Upper lobe of right lung (tissue), 1 donor: Measurements from ENCODE around the gene COL4A1. TPM values are rescaled to one million over a fixed set of nuclear protein-coding genes. Genes with fewer than 3 reads are reported as not detected.

Source experiments
- ATAC-seq: fragments of 200-7000 bp; cut with Tn5 transposase; one replicate; pipeline ENCODE4 v1.9.1; 2020; ENCODE audit warnings: mild to moderate bottlenecking, moderate library complexity
- DNase-seq: peaks from one replicate; pipeline ENCODE4 v3.0.0-alpha.2; 2020
- H3K27ac ChIP-seq: fragments of 200-600 bp; one replicate; pipeline ENCODE4 v1.8.0; 2022
- H3K27me3 ChIP-seq: fragments of 200-600 bp; one replicate; pipeline ENCODE4 v1.8.0; 2022; ENCODE audit warnings: mild to moderate bottlenecking
- H3K36me3 ChIP-seq: fragments of 200-600 bp; one replicate; pipeline ENCODE4 v1.8.0; 2022
- H3K4me1 ChIP-seq: fragments of 200-600 bp; one replicate; pipeline ENCODE4 v1.8.0; 2022
- H3K4me3 ChIP-seq: fragments of 200-600 bp; one replicate; pipeline ENCODE4 v1.8.0; 2022; ENCODE audit warnings: mild to moderate bottlenecking
- H3K9me3 ChIP-seq: fragments of 200-600 bp; one replicate; pipeline ENCODE4 v1.8.0; 2022
- intact Hi-C: fragments of 100-400 bp; cut with DNase I; formaldehyde crosslinking; loops from one replicate; pipeline ENCODE4 v1.11.0; 2022
- total RNA-seq: library from RNA; stranded (reverse); fragmentation: NEBNext Ultra II Directional; extraction: Animal tissue kit (Norgen Biotek cat#: 25700); gene quantifications from one replicate; pipeline ENCODE4 v1.2.1, GENCODE V29; 2021
- TF ChIP-seq, protein P1 (sequence below): fragments of 200-600 bp; IDR thresholded peaks from one replicate; pipeline ENCODE4 v1.8.0; 2022; ENCODE audit warnings: antibody characterized with exemption
- donor health status: DM: no; HTN: yes; CAD: no; lungs with severe emphysema.

COL4A1 gene
- total RNA-seq, 1 donor from 2014 or later = 242 TPM

DNA sequence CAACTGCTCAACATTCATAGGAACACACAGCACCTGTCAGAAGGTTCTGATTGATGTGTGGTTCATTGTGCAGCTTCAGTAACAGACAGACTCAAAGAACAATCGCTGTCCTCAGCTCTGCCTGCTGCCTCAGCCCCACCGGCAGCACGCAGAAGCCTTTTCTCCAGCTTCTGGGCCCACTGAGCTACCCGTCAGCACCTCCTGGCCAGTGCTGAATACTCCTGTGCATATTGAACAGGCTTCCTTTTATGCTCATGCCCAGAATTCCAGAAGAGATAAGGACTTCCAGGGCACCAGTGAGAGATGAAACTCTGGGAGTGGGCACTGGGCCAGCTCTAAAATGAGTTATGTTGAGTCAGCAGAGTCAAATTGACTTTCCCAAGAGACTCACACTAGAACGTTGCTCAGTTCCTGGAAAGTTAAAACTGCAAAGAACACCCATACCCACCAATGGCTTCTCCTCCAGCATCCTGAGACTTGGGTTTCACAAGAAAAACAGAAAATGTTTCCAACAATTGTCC lies 119.3 kb downstream of the COL4A1 start:
- no peak overlapping the region for H3K4me3 ChIP-seq
- ATAC-seq (peak; percentile 17), DNase-seq (peak; percentile 17)
- intact Hi-C loops = no loop called here
- TF ChIP-seq, protein P1, sequence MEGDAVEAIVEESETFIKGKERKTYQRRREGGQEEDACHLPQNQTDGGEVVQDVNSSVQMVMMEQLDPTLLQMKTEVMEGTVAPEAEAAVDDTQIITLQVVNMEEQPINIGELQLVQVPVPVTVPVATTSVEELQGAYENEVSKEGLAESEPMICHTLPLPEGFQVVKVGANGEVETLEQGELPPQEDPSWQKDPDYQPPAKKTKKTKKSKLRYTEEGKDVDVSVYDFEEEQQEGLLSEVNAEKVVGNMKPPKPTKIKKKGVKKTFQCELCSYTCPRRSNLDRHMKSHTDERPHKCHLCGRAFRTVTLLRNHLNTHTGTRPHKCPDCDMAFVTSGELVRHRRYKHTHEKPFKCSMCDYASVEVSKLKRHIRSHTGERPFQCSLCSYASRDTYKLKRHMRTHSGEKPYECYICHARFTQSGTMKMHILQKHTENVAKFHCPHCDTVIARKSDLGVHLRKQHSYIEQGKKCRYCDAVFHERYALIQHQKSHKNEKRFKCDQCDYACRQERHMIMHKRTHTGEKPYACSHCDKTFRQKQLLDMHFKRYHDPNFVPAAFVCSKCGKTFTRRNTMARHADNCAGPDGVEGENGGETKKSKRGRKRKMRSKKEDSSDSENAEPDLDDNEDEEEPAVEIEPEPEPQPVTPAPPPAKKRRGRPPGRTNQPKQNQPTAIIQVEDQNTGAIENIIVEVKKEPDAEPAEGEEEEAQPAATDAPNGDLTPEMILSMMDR = no peak
- H3K4me1 ChIP-seq = no peaks in the 10 kb centered on the region
- H3K36me3 ChIP-seq = peaks cover 54% of the 10 kb centered on the region
- no peak overlapping the region for H3K27ac ChIP-seq
- H3K9me3 ChIP-seq = no peaks in the 10 kb centered on the region
- H3K27me3 ChIP-seq = no peaks in the 10 kb centered on the region

DNA sequence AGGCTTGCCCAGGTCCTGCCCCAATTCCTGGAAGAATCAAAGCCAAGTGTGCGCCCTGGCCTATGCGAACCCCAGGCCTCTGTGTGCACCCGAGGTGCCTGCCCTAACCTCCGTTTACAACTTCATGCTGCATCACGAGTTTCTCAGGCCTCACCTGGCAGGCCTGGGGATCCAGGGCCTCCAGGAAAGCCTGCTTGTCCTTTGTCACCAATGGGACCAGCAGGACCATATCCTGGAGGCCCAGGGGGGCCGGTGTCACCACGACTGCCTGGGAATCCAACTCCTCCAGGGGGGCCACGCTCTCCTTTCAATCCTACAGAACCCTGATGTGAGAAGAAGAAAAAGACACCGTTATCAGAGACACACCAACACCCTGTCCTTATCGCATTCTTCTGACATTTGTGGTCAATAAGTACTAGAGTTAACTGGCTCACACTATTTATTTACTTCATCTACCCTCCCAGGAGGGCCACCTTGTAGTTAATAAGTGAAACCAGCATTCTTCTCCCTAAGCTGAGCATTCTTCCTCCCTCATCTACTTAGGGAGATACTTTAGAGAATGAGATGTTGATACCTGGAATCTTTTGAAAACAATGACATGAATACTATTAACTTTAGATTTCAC lies 120.6 kb downstream of the COL4A1 start:
- intact Hi-C loops = no loop called here
- TF ChIP-seq, protein P1 = no peak
- peak; percentile 46 for ATAC-seq
- H3K4me3 ChIP-seq = no peak overlapping the region
- no peaks in the 10 kb centered on the region for H3K27me3 ChIP-seq
- no peak overlapping the region for H3K27ac ChIP-seq
- H3K4me1 ChIP-seq = no peaks in the 10 kb centered on the region
- H3K9me3 ChIP-seq = no peaks in the 10 kb centered on the region
- peak; percentile 30 for DNase-seq
- H3K36me3 ChIP-seq = peaks cover 61% of the 10 kb centered on the region

DNA sequence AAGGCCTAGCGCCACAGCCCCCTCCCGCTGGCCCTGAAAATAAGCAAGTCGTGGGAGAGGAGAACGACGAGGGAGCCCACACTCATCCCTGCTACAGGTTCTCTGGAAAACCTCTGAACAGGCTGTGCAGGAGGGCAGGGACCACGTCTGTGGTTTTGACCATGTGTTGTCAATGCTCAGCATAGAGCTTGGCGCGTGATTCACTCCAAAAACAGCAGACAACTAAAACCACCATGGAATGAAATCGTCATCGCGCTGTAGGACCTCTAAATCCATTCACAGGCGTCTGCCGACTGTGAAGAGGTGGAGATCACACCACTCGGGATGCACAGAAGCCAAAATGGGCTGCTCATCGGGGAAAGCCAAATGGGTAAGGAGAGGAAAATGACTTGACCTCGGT lies 121.3 kb downstream of the COL4A1 start:
- Histone ChIP-seq H3K27ac (no peak overlapping the region), H3K27me3 (no peaks in the 10 kb centered on the region), H3K36me3 (peaks cover 59% of the 10 kb centered on the region), H3K9me3 (no peaks in the 10 kb centered on the region), H3K4me3 (no peak overlapping the region), H3K4me1 (no peaks in the 10 kb centered on the region)
- intact Hi-C loops = no loop called here
- DNase-seq = peak; percentile 16
- TF ChIP-seq, protein P1 = no peak
- ATAC-seq = no peak

DNA sequence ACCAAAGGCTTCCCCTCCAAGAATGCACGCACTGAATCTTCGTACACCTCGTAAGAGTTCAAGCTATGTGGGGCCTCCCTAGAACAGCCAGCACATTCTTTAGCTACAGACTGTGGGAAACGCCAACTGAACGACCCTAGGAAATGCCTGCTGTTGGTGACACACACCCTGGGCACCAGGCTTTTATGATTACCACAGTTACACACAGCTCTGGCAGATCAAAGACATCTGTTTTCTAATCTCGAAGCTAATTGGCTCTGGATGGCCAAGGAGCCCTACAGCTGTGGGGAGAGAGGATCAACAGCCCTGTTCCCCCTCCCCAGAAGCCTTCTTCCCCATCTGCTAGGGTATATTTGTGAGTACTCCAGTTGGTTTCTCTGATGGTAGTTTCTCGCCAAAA lies 123.0 kb downstream of the COL4A1 start:
- H3K4me3 ChIP-seq = no peak overlapping the region
- peaks cover 66% of the 10 kb centered on the region for H3K36me3 ChIP-seq
- no peak for DNase-seq
- intact Hi-C loops = no loop called here
- no peaks in the 10 kb centered on the region for H3K27me3 ChIP-seq
- no peaks in the 10 kb centered on the region for H3K4me1 ChIP-seq
- TF ChIP-seq, protein P1 = no peak
- no peaks in the 10 kb centered on the region for H3K9me3 ChIP-seq
- H3K27ac ChIP-seq = no peak overlapping the region
- no peak for ATAC-seq

DNA sequence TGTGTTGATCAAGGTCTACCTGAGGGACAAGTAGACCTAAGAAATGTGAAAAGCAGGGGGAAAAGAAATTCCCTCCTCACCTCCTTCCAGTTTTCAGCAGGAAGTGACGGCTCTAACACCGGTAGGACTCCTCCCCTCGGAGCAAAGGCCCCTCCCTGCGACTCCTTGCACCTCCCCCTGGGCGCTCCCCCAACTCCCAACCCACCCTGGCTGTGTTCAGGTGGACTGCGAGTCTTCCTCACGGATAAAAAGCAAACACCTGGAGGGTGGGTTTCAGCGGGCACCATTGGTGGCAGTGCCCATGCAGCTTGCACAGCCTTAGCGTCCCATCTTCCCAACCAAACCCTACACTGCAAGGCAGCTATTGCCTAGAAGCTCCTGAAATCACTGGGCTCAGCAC lies 124.5 kb downstream of the COL4A1 start:
- Histone ChIP-seq H3K4me1 (no peaks in the 10 kb centered on the region), H3K27me3 (no peaks in the 10 kb centered on the region), H3K4me3 (no peak overlapping the region), H3K36me3 (peaks cover 78% of the 10 kb centered on the region), H3K9me3 (no peaks in the 10 kb centered on the region), H3K27ac (no peak overlapping the region)
- intact Hi-C loops = no loop called here
- peak; percentile 32 for DNase-seq
- no peak for ATAC-seq
- TF ChIP-seq, protein P1 = no peak
